HEK293 (cell line): ENCODE measurements around the gene LCMT1.

ENCODE experiments used
- CTCF ChIA-PET: fragments of 350-600 bp; formaldehyde crosslinking; extraction: SDS; loops from one replicate; lab custom pipeline; 2021; ENCODE audit warnings: antibody characterized with exemption; lab: Yijun Ruan, JAX
- POLR2A ChIA-PET: fragments of 300-600 bp; formaldehyde crosslinking; extraction: SDS; loops from one replicate; lab custom pipeline; 2020; ENCODE audit warnings: antibody characterized with exemption, inconsistent platforms; lab: Yijun Ruan, JAX
- H3K27ac ChIP-seq: fragments of 200-500 bp; sonication (Bioruptor generic); 2 replicates; pipeline ENCODE4 v1.5.1; 2014; ENCODE audit warnings: low read depth, low read length, control low read depth, inconsistent platforms; ENCODE audit errors: extremely low read depth
- H3K36me3 ChIP-seq, 2 experiments: fragments of 200-500 bp in 1 of 2; sonication (Bioruptor generic) in 1 of 2; 1 replicate in 1 of 2; 2 replicates in 1 of 2; pipeline ENCODE4 v1.5.1; 2014 to 2017; ENCODE audit warnings: inconsistent platforms in 2 of 2, low read length in 2 of 2; ENCODE audit not compliant: control insufficient read depth in 2 of 2, insufficient read depth in 1 of 2
- H3K4me1 ChIP-seq: fragments of 200-500 bp; sonication (Bioruptor generic); 2 replicates; pipeline ENCODE4 v1.5.1; 2014; ENCODE audit warnings: mild to moderate bottlenecking, low read length, inconsistent platforms; ENCODE audit not compliant: control insufficient read depth, insufficient read depth
- H3K4me3 ChIP-seq: 2 replicates; pipeline ENCODE4 v1.5.1; 2011; ENCODE audit warnings: low read depth, mild to moderate bottlenecking, control low read depth, low read length, moderate library complexity
- H3K9me3 ChIP-seq: fragments of 200-500 bp; sonication (Bioruptor generic); 2 replicates; pipeline ENCODE4 v1.5.1; 2014; ENCODE audit warnings: low read depth, low read length, inconsistent platforms; ENCODE audit not compliant: control insufficient read depth, insufficient read depth
- EGR2 ChIP-seq: fragments of 450-650 bp; formaldehyde crosslinking; IDR thresholded peaks from 2 replicates; pipeline ENCODE4 v1.5.1; 2016; ENCODE audit warnings: low read depth, missing biosample characterization, missing genetic modification characterization
- GLIS2 ChIP-seq: fragments of 450-650 bp; formaldehyde crosslinking; IDR thresholded peaks from 2 replicates; pipeline ENCODE4 v1.5.1; 2016; ENCODE audit warnings: missing biosample characterization, missing genetic modification characterization
- HOXC10 ChIP-seq: sonication (generic); formaldehyde crosslinking; IDR thresholded peaks from 2 replicates; pipeline ENCODE4 v1.8.1; 2023; ENCODE audit warnings: mild to moderate bottlenecking, missing genetic modification reagents
- KLF16 ChIP-seq: fragments of 450-650 bp; formaldehyde crosslinking; IDR thresholded peaks from 2 replicates; pipeline ENCODE4 v1.5.1; 2017; ENCODE audit warnings: missing biosample characterization, missing genetic modification characterization
- KLF17 ChIP-seq: fragments of 450-650 bp; formaldehyde crosslinking; IDR thresholded peaks from 2 replicates; pipeline ENCODE4 v1.5.1; 2016; ENCODE audit warnings: missing biosample characterization, missing genetic modification characterization
- KLF7 ChIP-seq: fragments of 450-650 bp; formaldehyde crosslinking; IDR thresholded peaks from 2 replicates; pipeline ENCODE4 v1.5.1; 2016; ENCODE audit warnings: missing biosample characterization, missing genetic modification characterization, borderline replicate concordance
- MZF1 ChIP-seq: fragments of 450-650 bp; formaldehyde crosslinking; IDR thresholded peaks from 2 replicates; pipeline ENCODE4 v1.5.1; 2017; ENCODE audit warnings: missing biosample characterization, missing genetic modification characterization, borderline replicate concordance
- PRDM1 ChIP-seq: fragments of 450-650 bp; formaldehyde crosslinking; IDR thresholded peaks from 2 replicates; pipeline ENCODE4; 2016; ENCODE audit warnings: missing biosample characterization, missing genetic modification characterization
- REPIN1 ChIP-seq: fragments of 450-650 bp; formaldehyde crosslinking; IDR thresholded peaks from 2 replicates; pipeline ENCODE4 v1.5.1; 2017; ENCODE audit warnings: missing biosample characterization, missing genetic modification characterization, low read depth
- ZBTB20 ChIP-seq: fragments of 450-650 bp; formaldehyde crosslinking; IDR thresholded peaks from 2 replicates; pipeline ENCODE4 v1.5.1; 2016; ENCODE audit warnings: missing biosample characterization, missing genetic modification characterization
- ZBTB44 ChIP-seq: fragments of 450-650 bp; IDR thresholded peaks from 2 replicates; pipeline ENCODE4 v1.5.1; 2018; ENCODE audit warnings: missing biosample characterization, mild to moderate bottlenecking, missing genetic modification characterization
- ZBTB6 ChIP-seq: fragments of 450-650 bp; formaldehyde crosslinking; IDR thresholded peaks from 2 replicates; pipeline ENCODE4 v1.5.1; 2017; ENCODE audit warnings: missing biosample characterization, missing genetic modification characterization
- ZFHX2 ChIP-seq: fragments of 450-650 bp; formaldehyde crosslinking; conservative IDR thresholded peaks from 2 replicates; pipeline ENCODE4 v1.5.1; 2016; ENCODE audit warnings: missing biosample characterization, missing genetic modification characterization
- ZNF114 ChIP-seq: fragments of 450-650 bp; formaldehyde crosslinking; IDR thresholded peaks from 2 replicates; pipeline ENCODE4 v1.5.0; 2017; ENCODE audit warnings: missing biosample characterization, missing genetic modification characterization
- ZNF132 ChIP-seq: fragments of 450-650 bp; formaldehyde crosslinking; IDR thresholded peaks from 2 replicates; pipeline ENCODE4 v1.5.1; 2017; ENCODE audit warnings: missing biosample characterization, missing genetic modification characterization, borderline replicate concordance
- ZNF16 ChIP-seq: fragments of 450-650 bp; formaldehyde crosslinking; IDR thresholded peaks from 2 replicates; pipeline ENCODE4 v1.5.1; 2016; ENCODE audit warnings: low read depth, missing biosample characterization, missing genetic modification characterization
- ZNF175 ChIP-seq: fragments of 450-650 bp; formaldehyde crosslinking; IDR thresholded peaks from 2 replicates; pipeline ENCODE4 v1.5.1; 2016; ENCODE audit warnings: missing biosample characterization, missing genetic modification characterization
- ZNF221 ChIP-seq: fragments of 450-650 bp; formaldehyde crosslinking; IDR thresholded peaks from 2 replicates; pipeline ENCODE4 v1.5.1; 2017; ENCODE audit warnings: missing biosample characterization, missing genetic modification characterization, borderline replicate concordance
- ZNF23 ChIP-seq: fragments of 450-650 bp; formaldehyde crosslinking; IDR thresholded peaks from 2 replicates; pipeline ENCODE4 v1.5.1; 2016; ENCODE audit warnings: missing biosample characterization, missing genetic modification characterization, borderline replicate concordance
- ZNF514 ChIP-seq: fragments of 450-650 bp; formaldehyde crosslinking; IDR thresholded peaks from 2 replicates; pipeline ENCODE4 v1.5.1; 2016; ENCODE audit warnings: missing biosample characterization, missing genetic modification characterization
- ZNF585B ChIP-seq: fragments of 450-650 bp; formaldehyde crosslinking; IDR thresholded peaks from 2 replicates; pipeline ENCODE4 v1.5.1; 2016; ENCODE audit warnings: missing biosample characterization, missing genetic modification characterization
- ZNF670 ChIP-seq: fragments of 450-650 bp; formaldehyde crosslinking; IDR thresholded peaks from 2 replicates; pipeline ENCODE4 v1.5.1; 2016; ENCODE audit warnings: missing biosample characterization, missing genetic modification characterization, low read depth
- ZNF692 ChIP-seq: fragments of 450-650 bp; formaldehyde crosslinking; IDR thresholded peaks from 2 replicates; pipeline ENCODE4 v1.5.1; 2016; ENCODE audit warnings: missing biosample characterization, missing genetic modification characterization
- ZNF704 ChIP-seq: fragments of 450-650 bp; formaldehyde crosslinking; IDR thresholded peaks from 2 replicates; pipeline ENCODE4 v1.5.1; 2016; ENCODE audit warnings: missing biosample characterization, missing genetic modification characterization
- ZNF76 ChIP-seq: fragments of 450-650 bp; formaldehyde crosslinking; IDR thresholded peaks from 2 replicates; pipeline ENCODE4; 2016; ENCODE audit warnings: low read depth, missing biosample characterization, missing genetic modification characterization, borderline replicate concordance
- ZSCAN30 ChIP-seq: fragments of 450-650 bp; IDR thresholded peaks from 2 replicates; pipeline ENCODE4 v1.5.1; 2018; ENCODE audit warnings: missing biosample characterization, mild to moderate bottlenecking, missing genetic modification characterization, moderate library complexity

Gene LCMT1

GRCh38 chr16:25066747-25067631 is 44.6 kb upstream of the LCMT1 start (continued):
- TF ChIP-seq ZBTB44 (no peak), ZFHX2 (peak; percentile 36), ZBTB6 (tag by site-specific recombination) (peak; percentile 93), ZNF585B (no peak), ZNF76 (tag by site-specific recombination) (0 out of 2 replicates have a peak, but pooled peaks have one; percentile 16), EGR2 (tag by site-specific recombination) (peak; percentile 37; the same call in 1 of the 2 replicates), ZNF692 (peak; percentile 86), ZSCAN30 (0 out of 2 replicates have a peak, but pooled peaks have one; percentile 6), ZNF704 (no peak), GLIS2 (tag by site-specific recombination) (peak; percentile 85; the same call in 1 of the 2 replicates), ZBTB20 (peak; percentile 95), MZF1 (tag by site-specific recombination) (no peak), PRDM1 (tag by site-specific recombination) (no peak), KLF17 (tag by site-specific recombination) (peak; percentile 55; the same call in 1 of the 2 replicates), ZNF114 (tag by site-specific recombination) (no peak), KLF7 (tag by site-specific recombination) (no peak), ZNF514 (tag by site-specific recombination) (no peak)
- TF ChIP-seq, all 188 proteins: peak for 24

- TF ChIP-seq ZNF16 (no peak), HOXC10 (CRISPR knock-in tag) (no peak), ZNF175 (no peak), REPIN1 (tag by site-specific recombination) (no peak), KLF16 (tag by site-specific recombination) (no peak), ZNF221 (tag by site-specific recombination) (no peak), ZNF670 (tag by site-specific recombination) (no peak), ZNF23 (no peak), ZNF132 (no peak)
- CTCF ChIA-PET: no interaction called here
Measured at GRCh38 chr16:25073854-25074253, 37.7 kb upstream of the LCMT1 start.

More at GRCh38 chr16:25073854-25074253, 37.7 kb upstream of the LCMT1 start:
- Histone ChIP-seq H3K27ac (no peak overlapping the region), H3K4me3 (no peak overlapping the region), H3K9me3 (no peaks in the 10 kb centered on the region), H3K36me3 (no peaks in the 10 kb centered on the region), H3K4me1 (no peaks in the 10 kb centered on the region)
- POLR2A ChIA-PET: no interaction called here
